B cell (primary cell): ENCODE results near the gene ENTHD1. TPM values are rescaled to one million over a fixed set of nuclear protein-coding genes. Genes with fewer than 3 reads are reported as not detected.

Experiments used
- ATAC-seq: fragments of 200-7000 bp; cut with Tn5 transposase; one replicate; pipeline ENCODE4 v1.10.0; 2021; ENCODE audit warnings: low read depth, mild to moderate bottlenecking, moderate number of reproducible peaks, moderate library complexity
- CTCF ChIA-PET: fragments of 350-600 bp; sonication (Branson Sonifier 250); formaldehyde crosslinking; loops from one replicate; lab custom pipeline; 2021; ENCODE audit warnings: antibody characterized with exemption, inconsistent platforms; lab: Charles Lee
- POLR2A ChIA-PET: fragments of 350-600 bp; sonication (Branson Sonifier 250); formaldehyde crosslinking; loops from one replicate; lab custom pipeline; 2021; ENCODE audit warnings: antibody characterized with exemption; lab: Charles Lee
- DNase-seq: peaks from one replicate; pipeline ENCODE4 v3.0.0; 2013
- H2AFZ ChIP-seq: 2 replicates; pipeline ENCODE4 v1.6.1; 2012; ENCODE audit warnings: mild to moderate bottlenecking, low read depth, low read length; ENCODE audit not compliant: insufficient read depth, poor library complexity, severe bottlenecking
- H3K27ac ChIP-seq, 2 donors: 1 replicate in 1 of 2; 2 replicates in 1 of 2; pipeline ENCODE4 v1.5.1; 2012 to 2013; ENCODE audit warnings: low read length in 2 of 2, mild to moderate bottlenecking in 2 of 2, moderate library complexity in 1 of 2
- H3K27me3 ChIP-seq, 4 experiments: fragments of 200-600 bp in 1 of 4; sonication (generic) in 1 of 4; replicated peaks in 1 of 4; 1 replicate in 2 of 4; 2 replicates in 2 of 4; pipeline versions ENCODE4 v1.6.1 to v1.7.0; 2013 to 2016; ENCODE audit warnings: low read length in 3 of 4, mild to moderate bottlenecking in 2 of 4, mixed read lengths in 1 of 4, moderate library complexity in 1 of 4; ENCODE audit not compliant: insufficient read depth in 4 of 4, control insufficient read depth in 3 of 4; ENCODE audit errors: control extremely low read depth in 1 of 4
- H3K36me3 ChIP-seq, 2 experiments: replicated peaks in 1 of 2; 1 replicate in 1 of 2; 2 replicates in 1 of 2; pipeline versions ENCODE4 v1.6.1 to v1.7.1; 2013; ENCODE audit warnings: low read length in 1 of 2; ENCODE audit not compliant: insufficient read depth in 2 of 2, control insufficient read depth in 1 of 2; ENCODE audit errors: control extremely low read depth in 1 of 2, extremely low read depth in 1 of 2
- H3K4me1 ChIP-seq, 2 donors: fragments of 200-600 bp in 1 of 2; sonication (generic) in 1 of 2; 1 replicate in 1 of 2; 2 replicates in 1 of 2; pipeline versions ENCODE4 v1.5.1 to v1.6.1; 2013 to 2017; ENCODE audit warnings: low read length in 2 of 2; ENCODE audit not compliant: control insufficient read depth in 2 of 2, insufficient read depth in 2 of 2
- H3K4me2 ChIP-seq: replicated peaks from 2 replicates; pipeline ENCODE3; 2012; ENCODE audit warnings: mild to moderate bottlenecking, low read depth, low read length; ENCODE audit not compliant: poor library complexity, severe bottlenecking
- H3K4me3 ChIP-seq, 5 experiments: fragments of 200-600 bp in 1 of 5; sonication (generic) in 1 of 5; 1 replicate in 3 of 5; 2 replicates in 2 of 5; pipeline versions ENCODE4 v1.5.1 to v1.7.0; 2011 to 2016; ENCODE audit warnings: low read length in 4 of 5, mild to moderate bottlenecking in 4 of 5, low read depth in 2 of 5, control low read depth in 1 of 5, moderate library complexity in 1 of 5; ENCODE audit not compliant: insufficient read depth in 1 of 5; ENCODE audit errors: control extremely low read depth in 1 of 5, extremely low read depth in 1 of 5
- H3K79me2 ChIP-seq: fragments of 200-600 bp; sonication (generic); one replicate; pipeline ENCODE4 v1.6.0; 2016; ENCODE audit warnings: low read length; ENCODE audit not compliant: control insufficient read depth, insufficient read depth
- H3K9ac ChIP-seq: fragments of 200-600 bp; sonication (generic); 2 replicates; pipeline ENCODE4 v1.6.1; 2017; ENCODE audit warnings: mild to moderate bottlenecking, low read length, moderate library complexity
- H3K9me3 ChIP-seq, 3 donors: one replicate each; pipeline versions ENCODE4 v1.6.1 to v1.7.1; 2013; ENCODE audit warnings: low read length in 2 of 3; ENCODE audit not compliant: control insufficient read depth in 2 of 3, insufficient read depth in 1 of 3; ENCODE audit errors: control extremely low read depth in 1 of 3
- H4K20me1 ChIP-seq: 2 replicates; pipeline ENCODE4 v1.6.0; 2012; ENCODE audit warnings: mild to moderate bottlenecking, low read length; ENCODE audit not compliant: insufficient read depth, control insufficient read depth, poor library complexity, severe bottlenecking
- H3K27ac Mint-ChIP-seq: one replicate; pipeline ENCODE4 v1.8.0; 2021; ENCODE audit warnings: mixed read lengths
- H3K27me3 Mint-ChIP-seq: one replicate; pipeline ENCODE4 v1.8.0; 2021; ENCODE audit warnings: mixed read lengths
- H3K4me1 Mint-ChIP-seq: one replicate; pipeline ENCODE4 v1.8.0; 2021; ENCODE audit warnings: mixed read lengths
- H3K4me3 Mint-ChIP-seq: one replicate; pipeline ENCODE4 v1.8.0; 2021; ENCODE audit warnings: mixed read lengths
- H3K9me3 Mint-ChIP-seq: one replicate; pipeline ENCODE4 v1.8.0; 2022; ENCODE audit warnings: mixed read lengths; ENCODE audit not compliant: insufficient read depth
- EZH2 ChIP-seq: IDR thresholded peaks from 2 replicates; pipeline ENCODE4 v1.6.1; 2012; ENCODE audit warnings: borderline replicate concordance, low read depth, mild to moderate bottlenecking, moderate library complexity, low read length; ENCODE audit not compliant: insufficient read depth, poor library complexity, severe bottlenecking
- WGBS: methylation state at CpG from one replicate; pipeline ENCODE4 v1.1.5; 2013; ENCODE audit warnings: missing lambda C conversion rate; ENCODE audit not compliant: insufficient coverage; 5-methylcytosine and 5-hydroxymethylcytosine counted together
- intact Hi-C: fragments of 100-400 bp; cut with micrococcal nuclease; formaldehyde crosslinking; loops from one replicate; pipeline ENCODE4 v1.10.0; 2022
- polyA plus RNA-seq: library from polyadenylated mRNA; depleted of rRNA; stranded (reverse); fragments of >200 nt; gene quantifications from 2 replicates; pipeline ENCODE4 v1.2.3, GENCODE V29; 2012
- total RNA-seq, 2 donors: library from RNA; stranded (reverse); fragments of 120-200 nt in 1 of 2; gene quantifications; 1 replicate in 1 of 2; 2 replicates in 1 of 2; pipeline versions ENCODE4 v1.2.3 to v1.2.4, GENCODE V29; 2013 to 2022
- TF ChIP-seq, protein P1 (sequence below): fragments of 200-600 bp; IDR thresholded peaks from one replicate; pipeline ENCODE4 v1.8.0; 2022; ENCODE audit warnings: antibody characterized with exemption, mild to moderate bottlenecking

ENTHD1 gene
- total and polyA plus RNA-seq, 2 donors (not counting 1 experiment from before 2014, with no cell fraction given): not detected

DNA sequence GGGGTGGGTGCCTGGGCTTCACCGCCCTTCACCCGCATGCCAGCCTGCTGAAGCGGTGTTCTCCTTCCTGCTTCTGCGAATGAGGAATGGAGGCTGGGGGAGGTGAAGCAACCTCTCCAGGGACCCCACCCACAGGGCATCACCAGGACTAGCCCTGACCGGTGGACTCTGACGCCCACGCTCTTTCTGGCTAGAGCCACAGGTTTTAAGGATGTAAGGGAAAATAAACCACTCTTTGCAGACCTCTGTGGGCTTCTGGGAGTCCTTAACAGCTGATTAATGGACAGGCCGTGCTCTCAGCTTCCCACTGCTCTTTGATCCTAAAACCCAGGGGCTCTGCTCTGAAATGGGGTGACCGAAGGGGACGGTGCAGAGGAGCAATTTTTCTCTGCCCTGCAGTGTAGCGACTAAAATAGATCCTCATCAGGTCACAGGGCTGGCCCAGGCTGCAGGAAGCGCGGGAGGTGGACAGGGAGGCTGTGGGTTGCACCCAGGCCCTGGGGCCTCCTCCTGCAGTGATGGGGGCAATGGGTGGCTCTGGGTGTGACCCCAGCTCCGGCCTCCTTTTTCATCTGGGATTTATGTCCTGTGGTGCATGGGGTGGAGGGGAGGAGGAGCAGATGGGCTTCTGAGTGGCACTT is 195.7 kb downstream of the ENTHD1 start:
- TF ChIP-seq, protein P1, sequence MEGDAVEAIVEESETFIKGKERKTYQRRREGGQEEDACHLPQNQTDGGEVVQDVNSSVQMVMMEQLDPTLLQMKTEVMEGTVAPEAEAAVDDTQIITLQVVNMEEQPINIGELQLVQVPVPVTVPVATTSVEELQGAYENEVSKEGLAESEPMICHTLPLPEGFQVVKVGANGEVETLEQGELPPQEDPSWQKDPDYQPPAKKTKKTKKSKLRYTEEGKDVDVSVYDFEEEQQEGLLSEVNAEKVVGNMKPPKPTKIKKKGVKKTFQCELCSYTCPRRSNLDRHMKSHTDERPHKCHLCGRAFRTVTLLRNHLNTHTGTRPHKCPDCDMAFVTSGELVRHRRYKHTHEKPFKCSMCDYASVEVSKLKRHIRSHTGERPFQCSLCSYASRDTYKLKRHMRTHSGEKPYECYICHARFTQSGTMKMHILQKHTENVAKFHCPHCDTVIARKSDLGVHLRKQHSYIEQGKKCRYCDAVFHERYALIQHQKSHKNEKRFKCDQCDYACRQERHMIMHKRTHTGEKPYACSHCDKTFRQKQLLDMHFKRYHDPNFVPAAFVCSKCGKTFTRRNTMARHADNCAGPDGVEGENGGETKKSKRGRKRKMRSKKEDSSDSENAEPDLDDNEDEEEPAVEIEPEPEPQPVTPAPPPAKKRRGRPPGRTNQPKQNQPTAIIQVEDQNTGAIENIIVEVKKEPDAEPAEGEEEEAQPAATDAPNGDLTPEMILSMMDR: no peak
- TF ChIP-seq EZH2: no peak
- Histone ChIP-seq H3K36me3 (no peaks in the 10 kb centered on the region), H3K9ac (no peak overlapping the region), H3K4me2 (no peak overlapping the region), H3K4me3 (no peak overlapping the region), H3K4me1 (no peaks in the 10 kb centered on the region), H4K20me1 (no peaks in the 10 kb centered on the region), H3K27ac (no peak overlapping the region), H3K27me3 (peaks cover 0 to 13% (median 0%) of the 10 kb centered on the region in 4 experiments), H3K79me2 (no peaks in the 10 kb centered on the region), H2AFZ (no peak overlapping the region), H3K9me3 (peaks cover 0 to 4% (median 0%) of the 10 kb centered on the region in 3 donors)
- Mint-ChIP-seq H3K27ac (no peak overlapping the region), H3K9me3 (no peaks in the 10 kb centered on the region), H3K4me3 (no peak overlapping the region), H3K27me3 (peaks cover 23% of the 10 kb centered on the region), H3K4me1 (no peaks in the 10 kb centered on the region)
- CTCF ChIA-PET: no interaction called here
- intact Hi-C loops: no loop called here
- no peak for ATAC-seq
- POLR2A ChIA-PET: no interaction called here
- DNase-seq: no peak
- WGBS: 85% methylated on average over 8 of the region's 14 CpGs

DNA sequence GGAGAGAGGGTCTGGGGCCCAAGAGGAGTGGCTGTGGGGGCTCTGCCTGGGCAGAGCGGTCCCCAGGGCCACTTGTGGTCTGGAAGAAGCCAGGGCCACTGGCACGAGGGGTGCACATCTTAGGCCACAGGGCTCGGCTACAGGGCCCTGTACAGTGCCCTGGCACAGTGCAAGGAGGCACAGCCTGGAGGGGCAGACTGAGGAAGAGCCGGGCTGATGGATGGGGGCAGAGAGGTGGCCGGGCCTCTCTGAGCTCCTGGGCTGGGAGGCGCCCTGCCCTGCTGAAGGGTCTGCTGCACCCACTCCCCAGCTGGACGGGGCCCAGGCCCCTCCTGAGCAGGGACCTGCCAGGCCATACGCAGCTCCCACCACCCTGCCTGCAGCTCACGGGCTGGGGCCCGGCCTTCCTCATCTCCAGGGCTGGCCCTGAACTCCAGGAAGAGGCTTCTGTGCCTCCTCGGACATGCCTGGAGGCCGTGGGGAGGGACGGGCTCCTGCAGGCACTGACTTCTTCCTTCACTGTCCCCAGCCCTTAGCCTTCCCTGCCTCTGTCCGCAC is 199.5 kb downstream of the ENTHD1 start:
- H3K27me3 Mint-ChIP-seq: peaks cover 38% of the 10 kb centered on the region
- no peaks in the 10 kb centered on the region for H4K20me1 ChIP-seq
- H3K27ac Mint-ChIP-seq: no peak overlapping the region
- H3K4me1 Mint-ChIP-seq: peaks cover 5% of the 10 kb centered on the region
- H3K9me3 ChIP-seq: peaks cover 0 to 8% (median 0%) of the 10 kb centered on the region in 3 donors
- POLR2A ChIA-PET: no interaction called here
- intact Hi-C loops: no loop called here
- peaks cover 6% of the 10 kb centered on the region in 2 donors for H3K4me1 ChIP-seq
- H3K79me2 ChIP-seq: no peaks in the 10 kb centered on the region
- ATAC-seq (no peak), DNase-seq (no peak)
- TF ChIP-seq EZH2: no peak
- TF ChIP-seq, protein P1: no peak
- peaks cover 0 to 36% (median 3%) of the 10 kb centered on the region in 4 experiments for H3K27me3 ChIP-seq
- no peaks in the 10 kb centered on the region for H3K36me3 ChIP-seq
- H3K9me3 Mint-ChIP-seq: no peaks in the 10 kb centered on the region
- WGBS: 61% methylated on average over 14 of the region's 14 CpGs
- H3K9ac ChIP-seq: no peak overlapping the region
- no peak overlapping the region for H3K4me3 ChIP-seq
- CTCF ChIA-PET: no interaction called here
- no peak overlapping the region for H3K27ac ChIP-seq
- H3K4me2 ChIP-seq: no peak overlapping the region
- H3K4me3 Mint-ChIP-seq: no peak overlapping the region
- H2AFZ ChIP-seq: no peak overlapping the region
